ENCODE results near the gene ACOT13. TPM values are rescaled to one million over a fixed set of nuclear protein-coding genes. Genes with fewer than 3 reads are reported as not detected.
A peak's percentile ranks its signal among the peaks of the same experiment; 100 is the strongest.
"Not testable (repeated sequence)": the region's sequence is repeated elsewhere in the genome, so short reads cannot be mapped to it uniquely, and the experiment has no call there.

ACOT13 gene
- total RNA-seq, 2 experiments from 2014 or later: 16.6 to 20.6 TPM

GRCh38 chr6:24710519-24711303, 43.8 kb downstream of the ACOT13 start:
- peak overlapping the region; percentile 64 for H3K27ac Mint-ChIP-seq
- H3K4me1 Mint-ChIP-seq: peaks cover 40% of the 10 kb centered on the region
- POLR2A ChIA-PET: no interaction called here
- H3K27me3 Mint-ChIP-seq: no peaks in the 10 kb centered on the region
- no peak for DNase-seq
- peak overlapping the region; percentile 57 for H3K4me3 Mint-ChIP-seq
- peaks cover 52% of the 10 kb centered on the region for H3K36me3 Mint-ChIP-seq
- no peak for ATAC-seq (ENCODE audit: low read depth)
- no peaks in the 10 kb centered on the region for H3K9me3 Mint-ChIP-seq

- DNase-seq; H3K27me3 Mint-ChIP-seq; H3K27ac Mint-ChIP-seq; POLR2A ChIA-PET; H3K9me3 Mint-ChIP-seq; ATAC-seq (ENCODE audit: low read depth): not testable (repeated sequence)
- Mint-ChIP-seq H3K4me1 (peaks cover 52% of the 10 kb centered on the region), H3K36me3 (peaks cover 58% of the 10 kb centered on the region), H3K4me3 (peak overlapping the region; percentile 93)
Measured at GRCh38 chr6:24716602-24717148, 49.8 kb downstream of the ACOT13 start.

DNA sequence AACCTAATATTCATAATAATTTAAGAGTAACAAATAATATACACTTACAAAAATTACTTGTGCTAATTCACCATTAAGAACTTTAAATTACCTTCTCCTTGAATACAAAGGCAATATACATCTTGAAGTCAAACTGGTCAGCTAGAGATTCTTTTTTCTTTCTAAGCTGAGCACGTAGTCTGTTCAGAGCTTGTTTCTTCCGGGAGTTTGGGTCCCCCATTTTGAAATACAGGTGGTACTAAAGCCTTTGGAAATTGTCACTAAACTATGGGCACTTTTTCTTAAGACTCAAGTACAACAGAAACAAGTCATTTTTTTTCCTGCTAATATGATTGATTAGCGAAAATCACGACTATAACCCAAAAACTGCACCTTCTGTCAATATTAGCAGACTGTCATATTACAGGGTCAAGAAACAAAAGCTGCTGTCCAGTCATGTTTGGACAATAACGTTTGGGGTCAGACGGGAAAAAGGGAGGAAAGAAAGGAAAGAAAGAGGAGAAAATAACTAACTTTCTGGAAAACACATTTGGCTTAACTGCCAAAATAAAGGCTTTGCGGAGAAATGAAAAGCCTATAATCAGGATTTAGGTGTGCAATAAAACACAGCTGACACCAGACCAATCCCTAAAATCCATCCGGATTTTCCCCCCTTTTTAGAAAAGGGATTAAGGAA, 51.7 kb downstream of the ACOT13 start:
- H3K4me1 Mint-ChIP-seq: peaks cover 50% of the 10 kb centered on the region
- DNase-seq (no peak), ATAC-seq (ENCODE audit: low read depth) (no peak)
- H3K27me3 Mint-ChIP-seq: no peaks in the 10 kb centered on the region
- H3K36me3 Mint-ChIP-seq: peaks cover 48% of the 10 kb centered on the region
- H3K4me3 Mint-ChIP-seq: peak overlapping the region; percentile 93
- POLR2A ChIA-PET: interaction anchor here (0.6 to 2.6 kb wide), 12 partner anchors 10 to 418 kb away, joined by 3 to 18 read pairs (median 4); partner anchors contain the start of genes ACOT13, GMNN and TDP2
- H3K27ac Mint-ChIP-seq: peak overlapping the region; percentile 100
- H3K9me3 Mint-ChIP-seq: no peaks in the 10 kb centered on the region

DNA sequence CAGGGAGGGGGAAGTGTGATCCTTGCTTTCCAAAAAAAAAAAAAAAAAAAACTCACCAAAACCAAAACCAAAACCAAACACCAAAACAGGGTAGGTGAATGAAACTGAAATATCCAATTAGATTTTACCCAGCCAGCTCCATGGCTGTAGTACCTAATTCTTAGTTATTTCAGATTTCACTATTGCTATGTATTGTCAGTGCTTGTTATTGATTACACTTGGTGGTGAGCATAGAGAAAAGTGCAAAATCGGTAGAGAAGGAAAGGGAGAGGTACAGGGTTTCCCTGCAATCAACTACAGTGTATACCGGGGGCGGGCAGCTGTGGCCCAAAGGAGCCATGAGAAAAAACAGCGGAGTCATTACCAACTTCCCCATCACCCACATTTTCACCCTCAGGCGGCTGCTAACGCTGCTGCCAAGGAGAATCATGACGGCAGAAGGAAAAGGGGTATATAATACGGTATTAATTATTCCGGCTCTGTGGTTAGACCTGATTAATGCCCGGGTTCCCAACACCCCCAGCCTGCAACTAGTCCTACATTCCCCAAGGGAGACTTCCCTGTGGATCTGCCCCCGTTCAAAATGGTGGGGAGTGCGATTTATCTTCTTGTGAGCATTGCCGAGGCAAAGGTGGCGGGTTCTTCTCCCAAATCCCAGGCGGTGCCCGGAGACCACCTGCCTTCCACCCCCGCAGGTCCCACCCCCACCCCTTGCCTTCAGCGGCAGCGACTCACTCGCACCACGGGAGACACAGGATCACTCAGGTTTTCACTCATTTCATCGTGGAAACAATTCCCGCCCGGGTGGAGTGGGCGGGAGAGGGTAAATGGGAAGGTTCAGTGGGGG, 52.5 kb downstream of the ACOT13 start, which contains the start of gene C6orf62:
TSS of gene C6orf62 (minus strand) at position 30 of the 847 bp plus-strand sequence. CDS start 486 bp downstream, outside the sequence.
- H3K9me3 Mint-ChIP-seq: no peaks in the 10 kb centered on the region
- no peaks in the 10 kb centered on the region for H3K27me3 Mint-ChIP-seq
- H3K27ac Mint-ChIP-seq: peak within 1 kb of the TSS; percentile 100
- H3K36me3 Mint-ChIP-seq: peaks cover 43% of the 10 kb centered on the region
- ATAC-seq (ENCODE audit: low read depth): no peak
- POLR2A ChIA-PET: interaction anchor here (0.6 to 2.6 kb wide), 10 partner anchors 11 to 1157 kb away, joined by 3 to 18 read pairs (median 4); partner anchors contain the start of genes ACOT13, GMNN and TDP2
- H3K4me3 Mint-ChIP-seq: peak within 1 kb of the TSS; percentile 93
- peaks cover 45% of the 10 kb centered on the region for H3K4me1 Mint-ChIP-seq
- DNase-seq: peak; percentile 54

GRCh38 chr6:24720131-24720603, 53.3 kb downstream of the ACOT13 start:
- DNase-seq (peak; percentile 89), ATAC-seq (ENCODE audit: low read depth) (peak; percentile 19)
- H3K36me3 Mint-ChIP-seq: peaks cover 40% of the 10 kb centered on the region
- no peaks in the 10 kb centered on the region for H3K27me3 Mint-ChIP-seq
- H3K27ac Mint-ChIP-seq: peak overlapping the region; percentile 100
- POLR2A ChIA-PET: interaction anchor here (0.8 to 2.6 kb wide), 5 partner anchors 15 to 307 kb away, joined by 3 to 18 read pairs (median 5); partner anchors contain the start of genes ACOT13, GMNN and TDP2
- no peaks in the 10 kb centered on the region for H3K9me3 Mint-ChIP-seq
- H3K4me3 Mint-ChIP-seq: peak overlapping the region; percentile 93
- H3K4me1 Mint-ChIP-seq: peaks cover 39% of the 10 kb centered on the region

- Mint-ChIP-seq H3K36me3 (peaks cover 33% of the 10 kb centered on the region), H3K9me3 (no peaks in the 10 kb centered on the region), H3K27me3 (no peaks in the 10 kb centered on the region), H3K4me1 (peaks cover 32% of the 10 kb centered on the region), H3K4me3 (peak overlapping the region; percentile 93), H3K27ac (peak overlapping the region; percentile 100)
- ATAC-seq (ENCODE audit: low read depth) (peak; percentile 92), DNase-seq (peak; percentile 98)
- POLR2A ChIA-PET: interaction anchor here (1.0 to 1.8 kb wide), 12 partner anchors 9 to 314 kb away, joined by 3 to 18 read pairs (median 4); partner anchors contain the start of genes ACOT13, GMNN and TDP2
Measured at GRCh38 chr6:24720604-24721460, 54.0 kb downstream of the ACOT13 start.

- ATAC-seq (ENCODE audit: low read depth) (peak; percentile 69), DNase-seq (no peak)
- Mint-ChIP-seq H3K4me1 (peaks cover 26% of the 10 kb centered on the region), H3K36me3 (peaks cover 25% of the 10 kb centered on the region), H3K9me3 (no peaks in the 10 kb centered on the region), H3K4me3 (peak overlapping the region; percentile 93), H3K27me3 (no peaks in the 10 kb centered on the region), H3K27ac (peak overlapping the region; percentile 100)
- POLR2A ChIA-PET: interaction anchor here (0.6 to 1.8 kb wide), 13 partner anchors 8 to 314 kb away, joined by 3 to 18 read pairs (median 4); partner anchors contain the start of genes ACOT13, GMNN and TDP2
Measured at GRCh38 chr6:24721461-24722215, 54.8 kb downstream of the ACOT13 start.

DNA sequence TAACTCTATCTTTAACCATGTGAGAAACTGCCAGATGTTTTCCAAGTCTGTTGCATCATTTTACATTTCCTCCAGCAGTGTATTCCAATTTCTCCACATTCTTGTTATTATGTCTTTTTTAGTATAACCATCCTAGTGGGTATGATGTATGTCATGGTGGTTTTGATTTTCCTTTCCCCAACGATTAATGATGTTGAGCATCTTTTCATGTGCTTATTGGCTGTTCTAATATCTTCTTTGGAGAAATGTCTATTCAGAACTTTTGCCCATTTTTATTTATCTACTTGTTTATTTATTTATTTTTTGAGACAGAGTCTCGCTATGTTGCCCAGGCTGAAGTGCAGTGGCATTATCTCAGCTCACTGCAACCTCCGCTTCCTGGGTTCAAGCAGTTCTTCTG, 56.4 kb downstream of the ACOT13 start:
- peaks cover 14% of the 10 kb centered on the region for H3K4me1 Mint-ChIP-seq
- no peak overlapping the region for H3K27ac Mint-ChIP-seq
- H3K4me3 Mint-ChIP-seq: no peak overlapping the region
- POLR2A ChIA-PET: interaction anchor here (1.2 kb wide), 1 partner anchor 57 kb away, joined by 3 read pairs; the partner anchor contains the start of genes ACOT13 and TDP2
- peaks cover under 1% of the 10 kb centered on the region for H3K9me3 Mint-ChIP-seq
- H3K36me3 Mint-ChIP-seq: peaks cover 11% of the 10 kb centered on the region
- ATAC-seq (ENCODE audit: low read depth): no peak
- H3K27me3 Mint-ChIP-seq: no peaks in the 10 kb centered on the region
- no peak for DNase-seq

DNA sequence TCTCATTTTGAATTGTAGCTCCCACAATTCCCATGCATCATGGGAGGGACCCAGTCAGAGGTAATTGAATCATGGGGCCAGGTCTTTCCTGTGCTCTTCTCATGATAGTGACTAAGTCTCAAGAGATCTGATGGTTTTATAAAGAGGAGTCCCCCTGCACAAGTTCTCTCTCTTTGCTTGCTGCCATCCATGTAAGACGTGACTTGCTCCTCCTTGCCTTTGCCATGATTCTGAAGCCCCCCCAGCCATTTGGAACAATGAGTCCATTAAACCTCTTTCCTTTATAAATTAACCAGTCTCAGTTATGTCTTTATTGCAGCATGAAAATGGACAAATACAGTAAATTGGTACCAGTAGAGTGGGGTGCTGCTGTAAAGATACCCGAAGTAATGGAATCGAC, 63.8 kb downstream of the ACOT13 start:
- not testable (repeated sequence) for H3K4me3 Mint-ChIP-seq; H3K27me3 Mint-ChIP-seq; H3K4me1 Mint-ChIP-seq; DNase-seq; H3K27ac Mint-ChIP-seq; ATAC-seq (ENCODE audit: low read depth)
- peaks cover 18% of the 10 kb centered on the region for H3K9me3 Mint-ChIP-seq
- POLR2A ChIA-PET: interaction anchor here (1.0 kb wide), 1 partner anchor 9 kb away, joined by 3 read pairs; no protein-coding TSS in a partner anchor
- peaks cover 12% of the 10 kb centered on the region for H3K36me3 Mint-ChIP-seq

- H3K36me3 Mint-ChIP-seq: peaks cover 12% of the 10 kb centered on the region
- H3K4me1 Mint-ChIP-seq; H3K27ac Mint-ChIP-seq; ATAC-seq (ENCODE audit: low read depth); H3K27me3 Mint-ChIP-seq; DNase-seq; H3K4me3 Mint-ChIP-seq; POLR2A ChIA-PET: not testable (repeated sequence)
- peaks cover 18% of the 10 kb centered on the region for H3K9me3 Mint-ChIP-seq
Measured at GRCh38 chr6:24731456-24732134, 64.7 kb downstream of the ACOT13 start.

GRCh38 chr6:24734166-24734565, 67.3 kb downstream of the ACOT13 start:
- peaks cover 9% of the 10 kb centered on the region for H3K36me3 Mint-ChIP-seq
- no peak overlapping the region for H3K27ac Mint-ChIP-seq
- H3K27me3 Mint-ChIP-seq: peaks cover 4% of the 10 kb centered on the region
- ATAC-seq (ENCODE audit: low read depth): no peak
- POLR2A ChIA-PET: no interaction called here
- no peak for DNase-seq
- peaks cover 9% of the 10 kb centered on the region for H3K4me1 Mint-ChIP-seq
- H3K9me3 Mint-ChIP-seq: peaks cover 13% of the 10 kb centered on the region
- no peak overlapping the region for H3K4me3 Mint-ChIP-seq
